Stimulated activated CD8-positive, alpha-beta memory T cell treated with anti-CD3 and anti-CD28 coated beads, Interleukin-12 subunit alpha, Interleukin-12 subunit beta, amount 100 ng/mL, for 4 hours (primary cell): ENCODE data around the gene DIP2B.

Source experiments
- DNase-seq: peaks from one replicate; pipeline ENCODE4 v3.0.0-alpha.2; 2020; ENCODE audit warnings: low read depth

DIP2B gene

GRCh38 chr12:50775251-50775650, 270.5 kb downstream of the DIP2B start:
- DNase-seq = no peak

GRCh38 chr12:50776749-50777728, 272.3 kb downstream of the DIP2B start:
- no peak for DNase-seq

GRCh38 chr12:50778663-50779590, 274.1 kb downstream of the DIP2B start:
- no peak for DNase-seq

- no peak for DNase-seq
These were observed 275.2 kb downstream of the DIP2B start for GRCh38 chr12:50780013-50780412.

GRCh38 chr12:50784501-50784900, 279.7 kb downstream of the DIP2B start:
- no peak for DNase-seq

GRCh38 chr12:50785406-50786001, 280.7 kb downstream of the DIP2B start:
- DNase-seq = no peak

GRCh38 chr12:50786498-50787231, 281.9 kb downstream of the DIP2B start:
- DNase-seq = no peak

- no peak for DNase-seq
These were observed 282.8 kb downstream of the DIP2B start for GRCh38 chr12:50787618-50788017.

- DNase-seq = no peak
These were observed 283.8 kb downstream of the DIP2B start for GRCh38 chr12:50788561-50788960.

GRCh38 chr12:50790081-50790480, 285.3 kb downstream of the DIP2B start:
- DNase-seq = no peak
